MM.1S (cell line): ENCODE measurements around the gene KCNN1.

Source experiments
- DNase-seq: peaks from one replicate; pipeline ENCODE4 v3.0.0-alpha.2; 2015
- H2AFZ ChIP-seq: fragments of 300-600 bp; sonication (generic); 2 replicates; pipeline ENCODE4 v1.6.0; 2016; ENCODE audit warnings: antibody characterized with exemption, low read length
- H3F3A ChIP-seq: fragments of 300-600 bp; sonication (generic); 2 replicates; pipeline ENCODE4 v1.6.1; 2016; ENCODE audit warnings: mild to moderate bottlenecking, antibody characterized with exemption, low read length, moderate library complexity, mixed read lengths; ENCODE audit not compliant: insufficient read depth
- H3K27ac ChIP-seq: fragments of 300-600 bp; sonication (generic); 2 replicates; pipeline ENCODE4 v1.5.1; 2016; ENCODE audit warnings: mild to moderate bottlenecking, low read length
- H3K27me3 ChIP-seq: fragments of 300-600 bp; sonication (generic); replicated peaks from 2 replicates; pipeline ENCODE4 v1.6.0; 2016; ENCODE audit warnings: low read length; ENCODE audit not compliant: insufficient read depth
- H3K36me3 ChIP-seq: fragments of 300-600 bp; sonication (generic); replicated peaks from 2 replicates; pipeline ENCODE4 v1.6.1; 2016; ENCODE audit warnings: mild to moderate bottlenecking, low read length, mixed read lengths; ENCODE audit not compliant: insufficient read depth
- H3K4me1 ChIP-seq: fragments of 300-600 bp; sonication (generic); 2 replicates; pipeline ENCODE4 v1.6.1; 2016; ENCODE audit warnings: low read length, mixed read lengths
- H3K4me2 ChIP-seq: fragments of 300-600 bp; sonication (generic); 2 replicates; pipeline ENCODE4 v1.6.0; 2016; ENCODE audit warnings: low read depth, low read length
- H3K4me3 ChIP-seq: fragments of 300-600 bp; sonication (generic); 2 replicates; pipeline ENCODE4 v1.5.1; 2016; ENCODE audit warnings: low read length, mixed read lengths
- H3K79me2 ChIP-seq: fragments of 300-600 bp; sonication (generic); 2 replicates; pipeline ENCODE4 v1.6.1; 2016; ENCODE audit warnings: mixed run types, low read length, mixed read lengths
- H3K9ac ChIP-seq: fragments of 300-600 bp; sonication (generic); 2 replicates; pipeline ENCODE4 v1.6.1; 2016; ENCODE audit warnings: low read length, mixed read lengths
- H3K9me2 ChIP-seq: fragments of 300-600 bp; sonication (generic); replicated peaks from 2 replicates; pipeline ENCODE4 v1.6.1; 2016; ENCODE audit warnings: mild to moderate bottlenecking, low read length, mixed read lengths; ENCODE audit not compliant: insufficient read depth
- H3K9me3 ChIP-seq: fragments of 300-600 bp; sonication (generic); replicated peaks from 2 replicates; pipeline ENCODE4 v1.6.1; 2016; ENCODE audit warnings: mild to moderate bottlenecking, low read length, mixed read lengths; ENCODE audit not compliant: insufficient read depth
- H4K20me1 ChIP-seq: fragments of 300-600 bp; sonication (generic); 2 replicates; pipeline ENCODE4 v1.6.1; 2016; ENCODE audit warnings: mild to moderate bottlenecking, low read length, moderate library complexity, mixed read lengths; ENCODE audit not compliant: insufficient read depth
- EZH2 ChIP-seq: fragments of 300-600 bp; sonication (generic); optimal IDR thresholded peaks from 2 replicates; pipeline ENCODE3; 2017; ENCODE audit warnings: low read depth, mild to moderate bottlenecking, antibody characterized with exemption, low read length, mixed read lengths
- EZH2phosphoT487 ChIP-seq: fragments of 300-600 bp; sonication (generic); IDR thresholded peaks from 2 replicates; pipeline ENCODE4 v1.6.1; 2018; ENCODE audit warnings: antibody characterized with exemption, low read length
- TF ChIP-seq, protein P1 (sequence below): fragments of 300-600 bp; sonication (generic); IDR thresholded peaks from 2 replicates; pipeline ENCODE4 v1.5.1; 2016; ENCODE audit warnings: antibody characterized with exemption, low read length, mixed read lengths

Gene KCNN1

DNA sequence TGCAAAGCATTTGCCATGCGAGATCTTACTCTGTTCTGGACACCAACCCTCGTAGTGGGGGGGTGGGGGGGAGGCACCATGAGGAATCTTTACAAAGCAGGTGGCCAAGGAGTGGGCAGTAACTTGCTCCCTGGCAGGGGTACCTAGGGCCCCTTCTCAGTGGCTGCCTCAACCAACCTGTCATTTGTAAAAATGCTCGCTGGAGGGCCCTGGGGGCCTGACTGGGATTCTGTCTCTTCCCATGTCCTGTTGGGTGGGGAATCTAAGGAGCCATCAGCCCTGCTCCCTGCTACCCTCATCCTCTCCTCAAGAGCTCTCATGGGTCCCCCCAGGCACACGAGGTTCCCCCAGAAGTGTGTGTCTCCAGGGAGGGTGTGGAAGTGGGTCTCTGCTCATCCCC, 1.5 kb downstream of the KCNN1 start:
- no peak overlapping the region for H3K9ac ChIP-seq
- TF ChIP-seq, protein P1, sequence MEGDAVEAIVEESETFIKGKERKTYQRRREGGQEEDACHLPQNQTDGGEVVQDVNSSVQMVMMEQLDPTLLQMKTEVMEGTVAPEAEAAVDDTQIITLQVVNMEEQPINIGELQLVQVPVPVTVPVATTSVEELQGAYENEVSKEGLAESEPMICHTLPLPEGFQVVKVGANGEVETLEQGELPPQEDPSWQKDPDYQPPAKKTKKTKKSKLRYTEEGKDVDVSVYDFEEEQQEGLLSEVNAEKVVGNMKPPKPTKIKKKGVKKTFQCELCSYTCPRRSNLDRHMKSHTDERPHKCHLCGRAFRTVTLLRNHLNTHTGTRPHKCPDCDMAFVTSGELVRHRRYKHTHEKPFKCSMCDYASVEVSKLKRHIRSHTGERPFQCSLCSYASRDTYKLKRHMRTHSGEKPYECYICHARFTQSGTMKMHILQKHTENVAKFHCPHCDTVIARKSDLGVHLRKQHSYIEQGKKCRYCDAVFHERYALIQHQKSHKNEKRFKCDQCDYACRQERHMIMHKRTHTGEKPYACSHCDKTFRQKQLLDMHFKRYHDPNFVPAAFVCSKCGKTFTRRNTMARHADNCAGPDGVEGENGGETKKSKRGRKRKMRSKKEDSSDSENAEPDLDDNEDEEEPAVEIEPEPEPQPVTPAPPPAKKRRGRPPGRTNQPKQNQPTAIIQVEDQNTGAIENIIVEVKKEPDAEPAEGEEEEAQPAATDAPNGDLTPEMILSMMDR = no peak
- no peak for TF ChIP-seq EZH2phosphoT487
- no peak for TF ChIP-seq EZH2
- no peaks in the 10 kb centered on the region for H3K4me1 ChIP-seq
- no peaks in the 10 kb centered on the region for H3K79me2 ChIP-seq
- H3K4me3 ChIP-seq = no peak overlapping the region
- no peak overlapping the region for H3K27ac ChIP-seq
- H3K9me3 ChIP-seq = no peaks in the 10 kb centered on the region
- H3K36me3 ChIP-seq = no peaks in the 10 kb centered on the region
- H3K4me2 ChIP-seq = no peak overlapping the region
- no peak overlapping the region for H2AFZ ChIP-seq
- H3K27me3 ChIP-seq = peaks cover 91% of the 10 kb centered on the region
- no peaks in the 10 kb centered on the region for H4K20me1 ChIP-seq
- no peaks in the 10 kb centered on the region for H3K9me2 ChIP-seq
- DNase-seq = no peak
- H3F3A ChIP-seq = no peaks in the 10 kb centered on the region

DNA sequence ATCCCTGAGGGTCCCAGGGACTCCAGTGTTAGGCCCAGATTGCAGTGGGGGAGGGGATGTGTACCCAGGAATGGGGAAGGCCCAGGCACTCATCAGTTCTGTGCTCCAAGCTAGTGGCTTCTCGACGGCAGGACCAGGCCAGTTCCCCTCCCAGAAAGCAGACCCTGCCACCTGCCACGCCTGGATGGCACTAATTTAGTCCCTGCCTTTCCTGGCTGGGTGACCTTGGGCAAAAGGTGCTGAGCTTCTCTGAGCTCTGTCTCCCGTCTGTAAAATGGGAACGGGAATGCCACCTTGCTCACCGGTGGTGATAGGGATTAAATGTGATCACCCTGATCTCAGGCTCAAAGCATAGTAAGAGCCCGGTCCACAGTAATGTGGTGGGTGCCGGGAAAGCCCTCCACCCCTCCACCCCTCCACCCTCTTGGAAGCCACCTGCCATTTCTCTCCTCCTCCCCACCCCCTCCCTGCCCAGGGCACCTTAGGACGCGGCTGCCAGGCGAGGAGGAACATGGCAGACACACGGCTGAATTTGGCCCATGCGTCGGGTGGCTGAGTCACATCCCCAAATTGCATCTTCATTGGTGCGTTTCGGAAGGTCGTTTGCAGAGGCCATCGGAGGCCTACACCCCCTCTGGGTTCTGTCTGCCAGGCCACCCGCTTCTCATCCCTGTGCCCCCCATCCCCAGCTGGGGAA, 2.3 kb downstream of the KCNN1 start:
- H3K4me1 ChIP-seq = no peaks in the 10 kb centered on the region
- H3K4me3 ChIP-seq = no peak overlapping the region
- TF ChIP-seq EZH2 = no peak
- TF ChIP-seq, protein P1 = no peak
- TF ChIP-seq EZH2phosphoT487 = no peak
- no peak overlapping the region for H3K9ac ChIP-seq
- no peak for DNase-seq
- H3K27me3 ChIP-seq = peaks cover 91% of the 10 kb centered on the region
- H4K20me1 ChIP-seq = no peaks in the 10 kb centered on the region
- H3K36me3 ChIP-seq = no peaks in the 10 kb centered on the region
- H2AFZ ChIP-seq = no peak overlapping the region
- H3K79me2 ChIP-seq = no peaks in the 10 kb centered on the region
- no peaks in the 10 kb centered on the region for H3K9me2 ChIP-seq
- no peak overlapping the region for H3K27ac ChIP-seq
- no peaks in the 10 kb centered on the region for H3K9me3 ChIP-seq
- H3K4me2 ChIP-seq = no peak overlapping the region
- no peaks in the 10 kb centered on the region for H3F3A ChIP-seq

DNA sequence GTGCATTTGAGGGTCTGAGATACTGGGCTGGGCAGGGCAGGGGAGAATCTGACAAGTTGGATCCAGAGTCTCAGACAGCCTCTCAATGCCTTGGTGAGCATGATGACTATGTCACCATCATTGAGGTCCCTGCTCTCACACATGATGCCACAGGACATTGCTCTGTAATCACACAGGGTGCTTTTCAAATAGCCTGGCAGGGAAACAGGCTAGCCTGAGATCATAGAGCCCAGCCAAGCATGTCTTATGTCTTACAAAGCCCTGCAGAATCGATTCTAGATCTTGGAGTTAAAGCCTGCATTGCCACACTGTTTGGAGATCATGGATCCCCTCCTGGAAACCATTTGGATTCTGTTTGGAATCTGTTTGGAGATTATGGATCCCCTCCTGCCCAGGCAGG, 5.3 kb downstream of the KCNN1 start:
- Histone ChIP-seq H3K27ac (no peak overlapping the region), H3K4me3 (no peak overlapping the region), H3K79me2 (no peaks in the 10 kb centered on the region), H3K4me2 (no peak overlapping the region), H3K36me3 (no peaks in the 10 kb centered on the region), H3K9ac (no peak overlapping the region), H4K20me1 (no peaks in the 10 kb centered on the region), H3K9me2 (no peaks in the 10 kb centered on the region), H3K4me1 (no peaks in the 10 kb centered on the region), H3K27me3 (peaks cover 88% of the 10 kb centered on the region), H3K9me3 (no peaks in the 10 kb centered on the region), H2AFZ (no peak overlapping the region), H3F3A (no peaks in the 10 kb centered on the region)
- TF ChIP-seq, protein P1 = no peak
- TF ChIP-seq EZH2 (no peak), EZH2phosphoT487 (no peak)
- no peak for DNase-seq
